GM12878 (cell line): ENCODE data around the gene ST7. TPM values are rescaled to one million over a fixed set of nuclear protein-coding genes. Genes with fewer than 3 reads are reported as not detected.

Experiments
- ATAC-seq: fragments of 200-7000 bp; cut with Tn5 transposase; 3 replicates; pipeline ENCODE4 v1.9.1; 2020; ENCODE audit warnings: mild to moderate bottlenecking, moderate library complexity
- BruUV-seq: library from RNA; stranded (reverse); fragments of 400-500 nt; replicated peaks from 2 replicates; lab custom pipeline; 2021; lab: Mats Ljungman, UMichigan
- CTCF ChIA-PET: fragments of 300-600 bp; sonication (Branson Sonifier 250); formaldehyde crosslinking; extraction: SDS; loops from one replicate; lab custom pipeline; 2021; ENCODE audit warnings: inconsistent platforms; lab: Yijun Ruan, JAX
- POLR2A ChIA-PET: fragments of 350-600 bp; formaldehyde crosslinking; extraction: SDS; loops from one replicate; lab custom pipeline; 2021; ENCODE audit warnings: inconsistent platforms; lab: Charles Lee
- RAD21 ChIA-PET: fragments of 300-600 bp; sonication (Branson Sonifier 250); formaldehyde crosslinking; loops from one replicate; lab custom pipeline; 2023; ENCODE audit warnings: antibody characterized with exemption; ENCODE audit not compliant: unreplicated experiment; lab: Charles Lee
- SMC1A ChIA-PET: fragments of 300-600 bp; sonication (Branson Sonifier 250); formaldehyde crosslinking; loops from one replicate; lab custom pipeline; 2023; ENCODE audit not compliant: unreplicated experiment, uncharacterized antibody; lab: Charles Lee
- DNase-seq: peaks from one replicate; pipeline ENCODE4 v3.0.0-alpha.2; 2011; ENCODE audit warnings: low read depth, low spot score
- FAIRE-seq: peaks from 3 replicates; lab custom pipeline; 2011; peaks lifted over from hg19 to GRCh38; lab: Jason Lieb, UNC
- H2AFZ ChIP-seq: 2 replicates; pipeline ENCODE4 v1.6.0; 2011; ENCODE audit warnings: low read depth, low read length, control low read depth; ENCODE audit not compliant: control insufficient read depth
- H3K27ac ChIP-seq: 2 replicates; pipeline ENCODE4 v1.5.1; 2011; ENCODE audit warnings: control low read depth; ENCODE audit not compliant: control insufficient read depth, insufficient read depth
- H3K27me3 ChIP-seq, 2 experiments: replicated peaks in 1 of 2; 2 replicates each; pipeline versions ENCODE4 v1.6.0 to v1.6.1; 2011; ENCODE audit warnings: low read length in 1 of 2; ENCODE audit not compliant: control insufficient read depth in 2 of 2, insufficient read depth in 2 of 2
- H3K36me3 ChIP-seq, 2 experiments: 2 replicates each; pipeline ENCODE4 v1.5.1; 2011; ENCODE audit warnings: low read length in 1 of 2; ENCODE audit not compliant: control insufficient read depth in 2 of 2, insufficient read depth in 2 of 2
- H3K4me1 ChIP-seq: 2 replicates; pipeline ENCODE4 v1.6.1; 2011; ENCODE audit warnings: mild to moderate bottlenecking, low read length, moderate library complexity, mixed read lengths; ENCODE audit not compliant: control insufficient read depth, insufficient read depth
- H3K4me2 ChIP-seq: 2 replicates; pipeline ENCODE4 v1.6.0; 2011; ENCODE audit warnings: control low read depth; ENCODE audit not compliant: control insufficient read depth, insufficient read depth
- H3K4me3 ChIP-seq: fragments of 200-600 bp; sonication (generic); 2 replicates; pipeline ENCODE4 v1.5.1; 2016
- H3K79me2 ChIP-seq: 2 replicates; pipeline ENCODE4 v1.6.0; 2011; ENCODE audit warnings: low read length; ENCODE audit not compliant: control insufficient read depth, insufficient read depth
- H3K9ac ChIP-seq: 2 replicates; pipeline ENCODE4 v1.8.0; 2011; ENCODE audit warnings: low read length, control low read depth, mixed read lengths; ENCODE audit not compliant: control insufficient read depth, insufficient read depth
- H3K9me3 ChIP-seq: replicated peaks from 3 replicates; pipeline ENCODE4 v1.5.1; 2011; ENCODE audit warnings: mild to moderate bottlenecking, low read length; ENCODE audit not compliant: control insufficient read depth, insufficient read depth
- H4K20me1 ChIP-seq: 2 replicates; pipeline ENCODE4 v1.6.0; 2011; ENCODE audit not compliant: control insufficient read depth, insufficient read depth
- BHLHE40 ChIP-seq, 2 experiments: fragments of 450-650 bp in 1 of 2; IDR thresholded peaks; 2 replicates each; pipeline ENCODE4 v1.6.1; 2011 to 2017; ENCODE audit warnings: low read depth in 2 of 2, borderline replicate concordance in 1 of 2, improper control_type of control experiment in 1 of 2, low read length in 1 of 2, mild to moderate bottlenecking in 1 of 2
- CBX3 ChIP-seq: fragments of 200-600 bp; sonication (generic); IDR thresholded peaks from 2 replicates; pipeline ENCODE4 v1.6.1; 2016; ENCODE audit warnings: low read depth, borderline replicate concordance
- KLF5 ChIP-seq: fragments of 450-650 bp; IDR thresholded peaks from 2 replicates; pipeline ENCODE4 v1.6.1; 2014; ENCODE audit warnings: mild to moderate bottlenecking; ENCODE audit not compliant: partially characterized antibody
- MYB ChIP-seq: fragments of 150-350 bp; IDR thresholded peaks from 2 replicates; pipeline ENCODE4 v1.6.1; 2014; ENCODE audit warnings: mild to moderate bottlenecking, low read depth, low read length, borderline replicate concordance
- NFXL1 ChIP-seq: fragments of 450-650 bp; IDR thresholded peaks from 2 replicates; pipeline ENCODE4 v1.6.1; 2017; ENCODE audit warnings: antibody characterized with exemption, mild to moderate bottlenecking, borderline replicate concordance
- RUNX3 ChIP-seq: IDR thresholded peaks from 2 replicates; pipeline ENCODE4 v1.6.1; 2012; ENCODE audit warnings: low read length, inconsistent platforms
- SPI1 ChIP-seq: IDR thresholded peaks from 2 replicates; pipeline ENCODE4 v1.6.1; 2011; ENCODE audit warnings: low read depth, mild to moderate bottlenecking, low read length, moderate library complexity, borderline replicate concordance; ENCODE audit not compliant: insufficient read depth
- WGBS: methylation state at CpG from one replicate; pipeline ENCODE4 v1.1.6; 2016; ENCODE audit warnings: low lambda C conversion rate; ENCODE audit not compliant: insufficient replicate concordance, insufficient coverage; ENCODE audit errors: missing lambda C conversion rate; 5-methylcytosine and 5-hydroxymethylcytosine counted together
- in situ Hi-C: fragments of 300-500 bp; cut with MboI; formaldehyde crosslinking; loops from 9 replicates; pipeline ENCODE4 v1.14.3; 2018; ENCODE audit warnings: mixed read lengths
- intact Hi-C: fragments of 100-400 bp; cut with micrococcal nuclease; formaldehyde crosslinking; loops from one replicate; pipeline ENCODE4 v1.14.2; 2022; ENCODE audit not compliant: unreplicated experiment
- polyA plus RNA-seq, 11 experiments: library from polyadenylated mRNA; depleted of rRNA in 4 of 11; unstranded in 6 of 11; stranded (reverse) in 5 of 11; fragments of >200 nt; fragmentation: Nextera tagmentation in 4 of 11; fragmentation: Illumina TruSeq in 1 of 11; extraction: Ambion mirVana in 4 of 11; extraction: Trizol in 1 of 11; gene quantifications; 1 replicate in 1 of 11; 2 replicates in 10 of 11; pipeline versions ENCODE4 v1.2.1 to v1.2.3, GENCODE V29; 2011 to 2016; ENCODE audit warnings: inconsistent platforms in 2 of 11, missing spikeins in 2 of 11, low read depth in 1 of 11
- total RNA-seq, 4 experiments: library from RNA; depleted of rRNA in 3 of 4; stranded (reverse); fragments of >200 nt in 3 of 4; fragmentation: Illumina TruSeq in 1 of 4; extraction: Trizol in 1 of 4; gene quantifications; 2 replicates each; pipeline versions ENCODE4 v1.2.1 to v1.2.3, GENCODE V29; 2013 to 2021

The ST7 gene
- total and polyA plus RNA-seq, 10 of the 15 experiments (the other 5 are each of a cell fraction or from before 2014, with no cell fraction given), result 27.7 to 76.4 (median 53.6) TPM

DNA sequence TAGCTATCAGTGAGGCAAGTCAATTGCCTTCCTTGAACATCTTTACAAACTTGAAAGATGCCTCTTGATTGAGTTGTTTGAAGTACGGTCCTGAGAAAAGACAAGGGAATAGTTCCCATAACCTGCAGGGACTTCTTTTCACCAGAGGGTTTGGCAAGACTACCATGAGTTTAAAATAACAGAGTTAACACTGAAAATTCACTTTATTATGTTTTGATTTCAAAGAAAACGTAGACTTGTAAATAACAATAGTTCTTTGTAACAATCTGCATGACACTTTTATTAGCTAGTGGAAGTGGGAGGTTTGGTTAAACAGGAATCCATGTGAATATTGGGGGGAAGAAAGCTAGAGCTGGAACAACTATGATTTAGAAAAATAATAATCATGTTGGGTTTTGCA, 320.0 kb downstream of the ST7 start:
- POLR2A ChIA-PET, result interaction anchor here (0.6 to 0.9 kb wide), 3 partner anchors 10 to 49 kb away, joined by 3 read pairs; no protein-coding TSS in a partner anchor
- Histone ChIP-seq H3K79me2 (no peaks in the 10 kb centered on the region), H3K4me3 (no peak overlapping the region), H2AFZ (no peak overlapping the region), H3K36me3 (no peaks in the 10 kb centered on the region), H3K4me1 (no peaks in the 10 kb centered on the region), H3K9me3 (no peaks in the 10 kb centered on the region), H3K9ac (no peak overlapping the region), H3K27ac (no peak overlapping the region), H4K20me1 (no peaks in the 10 kb centered on the region), H3K4me2 (no peak overlapping the region), H3K27me3 (no peaks in the 10 kb centered on the region; a peak in 1 of 4 replicates)
- ATAC-seq, result no peak
- CTCF ChIA-PET, result interaction anchor here (0.9 to 3.4 kb wide), 3 partner anchors 13 to 61 kb away, joined by 3 to 16 read pairs (median 4); no protein-coding TSS in a partner anchor
- BruUV-seq, result no TSS peak
- SMC1A ChIA-PET, result interaction anchor here (0.6 to 1.5 kb wide), 8 partner anchors 9 to 554 kb away, joined by 3 to 6 read pairs (median 4); no protein-coding TSS in a partner anchor
- TF ChIP-seq BHLHE40 (IDR thresholded peaks at IDR 0.05; ENCODE audit: borderline replicate concordance in 1 of 2, low read depth in 2 of 2, low read length in 1 of 2), result no peak
- TF ChIP-seq CBX3, result no peak
- no peak for TF ChIP-seq MYB
- TF ChIP-seq RUNX3, result no peak
- TF ChIP-seq SPI1, result no peak
- in situ Hi-C loops (no loop called here), intact Hi-C loops (no loop called here)
- no peak for FAIRE-seq
- WGBS, result 23% methylated on average over 2 of the region's 2 CpGs
- RAD21 ChIA-PET, result interaction anchor here (0.8 to 1.3 kb wide), 4 partner anchors 9 to 111 kb away, joined by 3 to 5 read pairs (median 3); no protein-coding TSS in a partner anchor
- no peak for DNase-seq

DNA sequence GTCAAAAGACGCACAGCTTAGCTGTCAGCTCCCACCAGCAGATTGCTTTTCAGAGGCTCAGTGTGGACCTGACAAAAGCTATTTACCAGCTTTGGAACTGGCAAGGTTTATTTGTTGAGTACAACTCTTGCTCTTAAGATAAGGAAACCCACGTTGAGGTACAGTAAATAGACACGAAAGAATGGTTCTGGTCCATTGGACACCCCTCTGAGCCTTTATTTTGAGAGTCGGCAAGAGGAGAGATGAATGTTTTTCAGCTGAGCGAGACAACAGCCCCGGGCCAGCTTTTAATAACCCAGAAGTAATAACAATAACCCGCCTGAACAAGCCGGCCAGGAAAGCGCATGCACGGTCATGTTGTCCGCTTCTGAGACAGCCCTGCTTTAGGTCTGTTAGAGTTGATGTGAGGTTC, 320.5 kb downstream of the ST7 start:
- no peak overlapping the region for H3K4me2 ChIP-seq
- H3K4me1 ChIP-seq, result no peaks in the 10 kb centered on the region
- no peaks in the 10 kb centered on the region for H3K79me2 ChIP-seq
- DNase-seq (no peak), ATAC-seq (no peak), FAIRE-seq (no peak)
- TF ChIP-seq NFXL1, result no peak
- no peak for TF ChIP-seq KLF5
- POLR2A ChIA-PET, result interaction anchor here (0.6 to 0.7 kb wide), 2 partner anchors 10 to 37 kb away, joined by 3 read pairs; no protein-coding TSS in a partner anchor
- no TSS peak for BruUV-seq
- H3K27ac ChIP-seq, result no peak overlapping the region
- H3K4me3 ChIP-seq, result no peak overlapping the region
- RAD21 ChIA-PET, result interaction anchor here (0.8 to 1.3 kb wide), 4 partner anchors 10 to 111 kb away, joined by 3 to 5 read pairs (median 3); no protein-coding TSS in a partner anchor
- intact Hi-C loops (no loop called here), in situ Hi-C loops (no loop called here)
- no peaks in the 10 kb centered on the region for H3K9me3 ChIP-seq
- no peaks in the 10 kb centered on the region; a peak in 1 of 4 replicates for H3K27me3 ChIP-seq
- H3K9ac ChIP-seq, result no peak overlapping the region
- no peaks in the 10 kb centered on the region for H4K20me1 ChIP-seq
- H3K36me3 ChIP-seq, result no peaks in the 10 kb centered on the region
- no peak overlapping the region for H2AFZ ChIP-seq
- CTCF ChIA-PET, result interaction anchor here (1.0 to 3.4 kb wide), 3 partner anchors 10 to 26 kb away, joined by 3 to 16 read pairs (median 4); no protein-coding TSS in a partner anchor
- WGBS, result 75% methylated on average over 11 of the region's 11 CpGs
- SMC1A ChIA-PET, result interaction anchor here (0.6 to 1.5 kb wide), 7 partner anchors 10 to 92 kb away, joined by 3 to 6 read pairs (median 4); no protein-coding TSS in a partner anchor
